HG03097 (cell line): ENCODE data around the gene RPL28.

ENCODE experiments used
- ATAC-seq: cut with Tn5 transposase; IDR thresholded peaks from one replicate; pipeline ENCODE4 v1.9.1; 2021; ENCODE audit not compliant: unreplicated experiment, low FRiP score

Gene RPL28

DNA sequence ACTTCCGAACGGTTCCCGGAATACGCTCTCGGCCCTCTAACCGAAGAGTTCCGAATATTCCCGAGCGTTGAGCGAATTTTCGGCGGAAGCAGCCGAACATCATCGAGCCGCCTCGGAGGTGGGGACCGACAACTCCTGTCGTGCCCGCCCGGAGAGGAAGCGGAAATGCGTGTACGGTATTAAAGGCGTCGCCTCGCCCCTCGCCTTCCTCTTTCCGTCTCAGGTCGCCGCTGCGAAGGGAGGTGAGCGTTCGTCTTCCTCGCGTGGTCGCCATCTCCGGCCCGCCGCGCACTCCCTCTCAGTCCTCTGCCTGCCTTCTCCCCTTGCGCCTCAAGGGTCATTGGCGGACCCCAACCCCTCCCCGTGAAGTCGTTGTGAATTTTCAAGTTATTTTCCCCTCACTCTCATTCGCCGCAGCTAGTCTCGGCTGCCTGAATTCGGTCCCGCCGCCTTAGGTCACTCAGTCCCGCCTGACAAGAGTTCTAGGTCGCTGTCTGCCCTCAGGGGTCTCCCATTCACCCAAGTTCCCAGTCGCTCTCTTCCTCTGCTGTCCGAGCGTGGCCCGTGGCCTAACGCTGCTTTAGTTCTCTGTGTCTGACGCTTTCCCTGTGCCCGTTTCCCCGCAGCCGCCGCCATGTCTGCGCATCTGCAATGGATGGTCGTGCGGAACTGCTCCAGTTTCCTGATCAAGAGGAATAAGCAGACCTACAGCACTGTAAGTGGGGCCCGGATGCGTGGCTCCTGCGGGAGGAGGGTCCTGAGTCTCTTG lies at the start of gene RPL28:
Gene RPL28, plus strand, starts transcription at position 209 of the 769 bp plus-strand sequence. Its CDS starts 426 bp downstream, at position 635.
- ATAC-seq = peak; percentile 78

DNA sequence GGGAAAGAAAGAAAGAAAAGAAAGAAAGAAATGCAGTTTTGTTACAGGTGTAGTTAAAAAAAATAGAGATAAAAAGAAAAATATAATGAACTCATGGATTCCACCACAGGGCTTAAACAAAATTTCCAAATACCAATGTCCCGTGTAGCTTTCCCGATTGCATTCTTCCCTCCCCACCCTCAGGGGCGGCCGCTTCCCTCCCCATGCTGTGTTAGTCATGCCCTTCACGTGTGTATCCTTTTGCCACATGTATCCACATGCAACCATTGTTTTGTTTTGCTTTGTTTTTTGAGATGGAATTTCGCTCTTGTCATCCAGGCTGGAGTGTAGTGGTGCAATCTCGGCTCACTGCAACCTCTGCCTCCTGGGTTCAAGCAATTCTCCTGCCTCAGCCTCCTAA lies 49.6 kb upstream of the RPL28 start:
- ATAC-seq = no peak

DNA sequence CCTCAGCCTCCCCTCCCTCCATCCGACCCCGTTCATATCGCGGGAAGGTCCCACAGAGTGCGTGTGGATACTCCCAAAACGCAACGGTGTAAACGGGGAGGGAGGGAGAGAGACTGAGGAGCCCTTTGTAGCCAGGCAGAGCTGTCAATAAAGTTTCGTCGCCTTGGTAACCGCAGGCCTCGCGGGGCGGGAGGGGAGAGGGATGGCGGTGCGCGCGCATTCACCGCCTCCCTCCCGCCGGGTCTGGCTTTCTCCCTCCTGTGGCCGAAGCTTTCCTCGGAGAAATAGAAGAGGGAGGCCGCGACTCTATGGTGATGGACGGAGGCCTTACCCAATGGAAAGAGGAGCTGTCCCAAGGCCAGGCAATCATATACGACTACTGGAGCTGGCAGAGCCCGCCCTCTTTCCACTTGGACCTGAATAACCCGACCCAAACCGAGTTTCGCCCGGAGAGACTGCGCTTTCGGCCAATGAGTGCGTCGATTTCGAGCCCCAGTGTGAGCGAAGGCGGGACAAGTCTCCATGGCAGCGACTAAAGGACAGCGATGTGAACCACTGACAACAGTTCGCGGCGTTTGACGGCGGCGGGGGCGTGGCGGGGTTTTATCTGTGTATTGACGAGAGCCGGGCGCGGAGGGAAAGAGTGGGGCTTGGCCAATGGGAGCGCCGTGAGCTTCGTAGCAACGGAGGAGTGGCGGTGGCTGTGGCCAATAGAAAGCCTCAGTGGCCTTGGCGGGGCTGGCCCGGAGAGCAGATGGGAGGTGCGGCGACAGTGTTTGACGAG lies 46.4 kb upstream of the RPL28 start, which contains the start of gene KMT5C:
Gene KMT5C, plus strand, starts transcription at position 772 of the 784 bp plus-strand sequence. CDS start 2,061 bp downstream, outside the sequence.
- ATAC-seq = peak; percentile 87

DNA sequence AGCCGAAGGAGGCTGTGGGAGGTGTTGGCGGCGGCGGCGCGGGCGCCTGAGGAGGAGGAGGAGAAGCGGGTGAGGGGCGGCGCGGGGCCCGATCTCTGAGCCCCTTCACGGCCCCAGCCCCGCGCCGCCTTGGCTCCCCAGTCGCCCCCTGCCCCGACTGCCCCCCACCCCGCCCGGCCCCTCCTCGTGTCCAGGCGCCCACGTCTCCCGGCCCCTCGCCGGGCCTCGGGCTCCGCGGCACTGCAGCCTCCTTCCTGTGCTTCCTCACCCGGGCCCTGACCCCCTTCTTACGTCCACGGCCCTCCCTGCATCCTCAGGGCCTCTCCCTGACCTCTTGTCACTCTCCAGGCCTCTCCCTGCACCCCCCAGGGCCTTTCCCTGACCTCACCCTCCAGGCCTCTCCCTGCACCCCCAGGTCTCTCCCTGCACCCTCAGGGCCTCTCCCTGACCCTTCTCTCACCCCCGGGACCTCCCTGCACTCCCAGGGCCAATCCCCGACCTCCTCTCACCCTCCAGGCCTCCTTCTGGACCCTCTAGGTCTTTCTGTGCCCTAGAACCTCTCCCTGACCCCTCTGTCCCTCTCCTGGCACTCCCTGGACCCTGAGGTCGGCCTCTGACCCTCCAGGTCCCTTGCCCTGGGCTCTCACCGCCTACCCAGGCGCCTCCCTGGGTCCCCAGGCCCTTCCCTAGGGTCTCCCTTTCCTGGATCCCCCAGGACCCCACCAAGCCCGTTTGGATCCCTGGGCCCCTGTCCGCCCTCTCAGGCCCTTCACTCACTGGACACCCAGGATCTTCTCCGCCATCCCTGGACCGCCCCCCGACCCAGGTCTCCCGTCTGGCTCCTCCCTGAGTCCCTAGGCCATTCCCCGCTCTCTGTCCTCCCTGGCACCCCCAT lies 45.6 kb upstream of the RPL28 start:
- ATAC-seq = no peak

DNA sequence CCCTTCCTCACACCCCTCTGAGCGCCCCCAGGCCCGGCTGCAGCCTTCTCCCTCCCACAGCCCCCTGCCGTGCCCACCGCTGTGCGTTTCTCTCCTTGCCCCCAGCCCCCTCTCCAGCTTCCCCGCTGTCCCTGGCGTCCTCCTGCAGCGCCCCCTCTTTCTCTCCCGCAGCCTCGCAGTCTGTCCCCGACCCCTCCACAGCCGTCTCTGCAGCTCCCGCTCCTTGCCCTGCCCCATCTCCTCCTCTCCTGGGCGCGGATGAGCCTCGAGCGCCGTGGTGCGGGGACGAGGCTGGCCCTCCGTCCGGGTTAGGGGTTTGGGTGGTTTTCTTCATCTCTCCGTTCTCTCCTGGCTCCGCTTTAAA lies 45.0 kb upstream of the RPL28 start:
- no peak for ATAC-seq

DNA sequence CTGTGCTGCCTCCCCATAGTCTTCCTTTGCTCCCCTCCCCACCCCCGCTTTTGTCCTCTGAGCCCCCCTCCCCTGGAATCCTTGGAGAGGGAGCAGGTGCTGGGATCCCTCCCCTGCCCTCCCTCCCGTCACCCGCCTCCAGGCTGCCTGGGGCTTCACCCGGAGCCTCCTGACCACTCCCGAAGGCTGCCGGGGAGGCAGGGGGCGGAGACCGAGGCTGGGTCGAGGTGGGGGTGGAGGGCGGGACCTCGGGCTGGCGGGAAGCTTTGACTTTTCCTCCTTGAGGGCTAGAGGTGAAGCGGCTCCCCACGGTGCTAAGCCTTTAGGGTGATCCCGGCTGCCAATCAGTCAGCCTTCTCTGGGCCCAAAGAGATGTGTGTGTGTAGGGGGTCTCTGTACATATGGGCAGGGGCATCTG lies 44.6 kb upstream of the RPL28 start:
- no peak for ATAC-seq

DNA sequence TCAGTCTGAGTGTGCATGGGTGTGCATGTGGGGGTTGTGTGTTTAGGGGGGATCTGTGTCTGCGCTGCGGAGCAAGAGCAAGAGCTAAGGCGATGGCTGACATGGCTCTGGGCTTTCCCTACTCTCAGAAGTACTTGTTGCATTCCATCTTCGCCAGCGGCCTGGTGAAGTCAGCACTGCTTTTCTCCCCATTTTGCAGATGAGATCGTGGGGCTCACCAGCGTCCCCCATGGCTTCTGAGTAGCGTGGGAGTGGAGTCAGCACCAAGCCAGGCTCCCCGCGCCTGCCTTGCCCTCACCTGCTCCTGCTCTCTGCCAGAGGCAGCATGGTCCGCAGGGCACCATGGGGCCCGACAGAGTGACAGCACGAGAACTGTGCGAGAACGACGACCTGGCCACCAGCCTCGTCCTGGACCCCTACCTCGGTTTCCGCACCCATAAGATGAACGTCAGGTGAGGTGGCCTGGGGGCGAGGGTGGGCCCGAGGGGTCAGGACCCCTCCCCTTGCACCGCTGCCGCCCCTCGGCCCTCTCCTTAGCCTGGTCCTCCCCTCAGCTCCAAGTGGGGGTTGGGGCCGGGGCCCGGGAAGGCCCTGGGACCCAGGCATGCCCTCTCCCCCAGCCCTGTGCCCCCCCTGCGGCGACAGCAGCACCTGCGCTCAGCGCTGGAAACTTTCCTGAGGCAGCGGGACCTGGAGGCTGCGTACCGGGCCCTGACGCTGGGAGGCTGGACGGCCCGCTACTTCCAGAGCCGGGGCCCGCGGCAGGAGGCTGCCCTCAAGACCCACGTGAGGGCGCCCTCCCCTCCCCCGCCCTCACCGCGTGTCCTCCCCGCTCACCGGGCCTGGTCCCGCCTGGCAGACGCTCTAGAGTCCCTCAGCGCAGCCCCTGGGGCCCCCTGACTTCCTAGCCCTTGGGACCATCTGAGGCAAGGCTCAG lies 43.9 kb upstream of the RPL28 start:
- ATAC-seq = no peak

DNA sequence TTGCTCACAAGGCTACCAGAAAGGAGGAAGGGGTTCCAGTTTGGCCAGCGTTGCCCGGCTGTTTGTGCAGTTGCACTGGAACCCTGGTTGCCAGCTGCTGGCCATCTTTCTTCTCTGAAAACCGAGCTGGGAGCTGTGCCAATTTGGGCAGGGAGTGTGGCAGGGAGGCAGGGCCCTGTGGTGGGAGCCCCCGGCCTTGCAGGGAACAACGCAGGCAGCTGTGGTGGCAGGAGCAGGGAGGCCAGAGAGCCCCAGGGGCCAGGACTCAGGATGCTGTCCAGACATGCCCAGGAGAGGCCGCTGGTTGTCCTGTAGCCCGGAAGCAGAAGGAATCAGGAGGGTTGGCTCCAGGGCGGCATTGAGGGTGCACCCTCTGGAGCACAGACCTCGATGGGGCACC lies 41.3 kb upstream of the RPL28 start:
- ATAC-seq = no peak

DNA sequence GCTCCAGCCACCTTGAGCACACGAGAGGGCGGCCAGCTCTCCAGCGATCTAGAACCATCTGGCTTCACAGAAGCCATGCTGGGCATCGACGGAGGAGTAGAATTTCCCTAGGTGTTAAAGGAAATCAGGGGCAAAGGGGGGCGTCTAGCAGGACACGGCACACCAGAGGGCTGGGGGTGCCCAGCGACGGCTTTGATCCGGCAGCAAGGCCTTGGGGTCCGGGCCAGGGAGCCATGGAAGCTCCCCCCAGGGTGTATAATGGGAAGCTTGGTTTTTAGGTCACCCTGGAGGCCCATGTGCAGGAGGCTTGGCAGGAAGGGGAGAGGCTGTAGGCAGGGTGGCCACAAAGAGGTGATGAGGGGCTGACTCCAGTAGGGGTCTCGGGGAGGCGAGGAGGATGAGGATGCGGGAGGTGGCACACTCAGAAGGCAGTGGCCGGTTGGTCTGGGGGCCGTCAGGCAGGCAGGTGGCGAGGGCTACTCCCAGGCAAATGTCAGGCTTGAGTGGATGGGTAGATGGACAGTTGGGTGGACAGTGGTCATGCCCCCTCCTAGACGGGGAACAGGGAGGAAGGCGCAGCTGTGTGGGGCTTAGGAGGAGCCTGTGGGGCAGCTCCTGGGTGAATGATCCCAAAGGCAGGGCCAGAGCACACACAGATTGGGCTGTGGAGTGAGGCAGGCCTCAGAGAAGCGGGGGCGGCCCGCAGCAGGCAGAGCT lies 40.5 kb upstream of the RPL28 start:
- no peak for ATAC-seq

DNA sequence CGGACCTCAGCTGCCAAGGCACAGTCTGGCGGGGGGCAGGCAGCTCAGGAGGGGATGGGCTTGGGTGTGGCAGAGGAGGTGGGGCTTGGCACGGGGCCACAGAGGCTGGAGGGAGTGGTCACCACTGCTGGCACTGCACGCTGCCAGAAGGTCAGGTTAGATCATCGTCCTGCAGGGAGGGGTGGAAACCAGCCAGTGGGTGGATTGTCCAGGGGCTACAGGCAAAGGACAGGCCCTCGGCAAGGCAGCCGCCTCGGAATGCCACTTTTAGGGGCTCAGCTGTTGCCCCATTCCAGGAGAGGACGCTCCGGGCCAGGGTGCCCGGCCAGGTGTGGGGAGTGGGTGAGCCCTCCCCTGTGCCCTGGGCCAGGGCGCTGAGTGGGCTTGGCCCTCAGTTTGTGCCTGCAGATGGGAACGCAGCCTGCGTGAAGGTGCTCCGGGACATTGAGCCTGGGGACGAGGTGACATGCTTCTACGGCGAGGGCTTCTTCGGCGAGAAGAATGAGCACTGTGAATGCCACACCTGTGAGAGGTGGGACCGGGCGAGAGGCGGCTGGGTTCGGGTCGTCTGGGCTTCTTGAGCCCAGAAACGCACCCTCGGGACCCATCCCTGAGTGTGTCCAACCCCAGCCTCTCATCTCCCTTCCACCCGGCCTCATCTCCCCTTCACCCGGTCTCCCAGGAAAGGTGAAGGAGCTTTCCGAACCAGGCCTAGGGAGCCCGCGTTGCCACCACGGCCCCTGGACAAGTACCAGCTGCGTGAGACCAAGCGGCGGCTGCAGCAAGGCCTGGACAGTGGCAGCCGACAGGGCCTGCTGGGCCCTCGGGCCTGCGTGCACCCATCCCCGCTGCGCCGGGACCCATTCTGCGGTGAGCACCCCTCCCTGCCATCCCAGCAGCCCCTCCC lies 39.7 kb upstream of the RPL28 start:
- ATAC-seq = no peak

DNA sequence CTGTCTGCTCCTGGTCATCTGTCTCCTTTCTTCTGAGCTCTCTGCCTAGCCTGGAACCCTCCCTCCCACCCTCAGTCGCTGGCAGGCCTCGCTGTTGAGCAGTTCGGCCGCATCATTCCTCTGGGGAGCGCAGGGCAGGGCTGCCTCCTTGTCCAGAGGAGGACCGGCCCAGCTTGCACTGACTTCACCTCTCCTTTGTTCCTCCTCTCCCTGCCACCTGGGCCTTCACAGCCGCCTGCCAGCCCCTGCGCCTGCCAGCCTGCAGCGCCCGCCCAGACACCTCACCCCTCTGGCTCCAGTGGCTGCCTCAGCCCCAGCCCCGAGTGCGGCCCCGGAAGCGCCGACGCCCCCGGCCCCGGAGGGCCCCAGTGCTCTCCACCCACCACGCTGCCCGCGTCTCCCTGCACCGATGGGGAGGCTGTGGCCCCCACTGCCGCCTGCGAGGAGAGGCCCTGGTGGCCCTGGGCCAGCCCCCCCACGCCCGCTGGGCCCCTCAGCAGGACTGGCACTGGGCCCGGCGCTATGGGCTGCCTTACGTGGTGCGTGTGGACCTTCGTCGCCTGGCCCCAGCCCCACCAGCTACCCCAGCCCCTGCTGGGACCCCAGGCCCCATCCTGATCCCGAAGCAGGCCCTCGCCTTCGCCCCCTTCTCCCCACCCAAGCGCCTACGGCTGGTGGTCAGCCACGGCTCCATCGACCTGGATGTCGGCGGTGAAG lies 38.8 kb upstream of the RPL28 start:
- ATAC-seq = no peak

DNA sequence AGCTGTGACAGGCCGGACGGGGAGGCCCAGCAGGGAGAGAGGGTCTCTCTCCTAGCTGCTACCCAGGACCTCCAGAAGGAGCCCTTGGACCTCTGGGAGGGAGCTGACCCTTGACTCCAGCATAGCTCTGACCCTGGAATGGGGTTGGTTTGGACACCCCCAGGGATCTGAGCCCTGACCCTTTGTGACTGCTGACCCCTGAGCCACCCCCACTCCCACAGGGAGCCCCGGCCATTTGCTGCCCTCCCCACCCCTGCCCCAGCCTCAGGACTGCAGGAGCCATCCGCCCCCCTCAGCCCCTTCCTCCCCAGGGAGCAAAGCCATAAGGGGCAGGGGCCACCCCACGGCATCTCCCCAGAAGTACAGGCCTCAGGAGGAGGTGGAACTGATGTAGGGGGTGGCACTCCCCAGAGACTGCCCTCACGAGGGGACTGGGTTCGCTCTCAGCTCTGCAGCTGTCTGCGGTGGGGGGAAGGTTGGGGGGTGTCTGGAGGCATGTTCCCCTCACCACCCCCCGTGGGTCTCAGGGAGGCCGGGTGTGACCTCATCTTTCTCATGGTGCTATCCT lies 38.2 kb upstream of the RPL28 start:
- no peak for ATAC-seq

DNA sequence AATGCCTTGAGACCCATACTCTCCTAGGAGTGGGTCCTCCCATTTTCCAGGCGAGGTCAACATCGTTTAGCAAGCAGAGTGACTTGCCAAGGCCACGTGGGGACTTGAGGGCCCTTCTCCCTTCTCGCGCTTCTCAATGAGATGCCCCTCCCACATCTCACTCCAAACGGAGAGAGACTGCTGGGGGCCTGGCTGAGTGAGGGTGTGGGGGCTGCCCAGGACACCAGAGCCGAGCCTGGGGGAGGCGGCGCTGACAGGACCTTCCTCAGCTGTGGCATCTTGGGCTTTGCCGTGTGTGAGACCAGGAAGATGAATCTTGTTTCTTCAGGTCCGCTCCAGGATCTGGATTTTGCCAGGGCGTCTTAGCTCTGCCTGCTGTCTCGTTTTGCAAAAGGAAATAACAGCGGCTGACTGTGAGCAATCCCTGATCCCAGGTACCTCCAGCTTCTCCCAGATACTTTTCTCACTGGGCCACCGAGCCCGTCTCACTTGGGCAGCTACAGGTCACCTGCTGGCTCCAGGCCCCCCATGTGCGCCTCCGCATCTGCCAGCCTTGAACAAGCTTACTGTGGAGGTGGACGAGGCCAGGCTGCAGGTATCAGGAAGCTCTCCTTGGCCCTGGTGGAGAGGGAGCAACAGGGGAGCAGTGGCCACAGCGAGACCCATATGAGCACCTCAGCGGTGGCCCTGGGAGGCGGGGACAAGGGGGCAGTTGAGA lies 37.3 kb upstream of the RPL28 start:
- no peak for ATAC-seq

DNA sequence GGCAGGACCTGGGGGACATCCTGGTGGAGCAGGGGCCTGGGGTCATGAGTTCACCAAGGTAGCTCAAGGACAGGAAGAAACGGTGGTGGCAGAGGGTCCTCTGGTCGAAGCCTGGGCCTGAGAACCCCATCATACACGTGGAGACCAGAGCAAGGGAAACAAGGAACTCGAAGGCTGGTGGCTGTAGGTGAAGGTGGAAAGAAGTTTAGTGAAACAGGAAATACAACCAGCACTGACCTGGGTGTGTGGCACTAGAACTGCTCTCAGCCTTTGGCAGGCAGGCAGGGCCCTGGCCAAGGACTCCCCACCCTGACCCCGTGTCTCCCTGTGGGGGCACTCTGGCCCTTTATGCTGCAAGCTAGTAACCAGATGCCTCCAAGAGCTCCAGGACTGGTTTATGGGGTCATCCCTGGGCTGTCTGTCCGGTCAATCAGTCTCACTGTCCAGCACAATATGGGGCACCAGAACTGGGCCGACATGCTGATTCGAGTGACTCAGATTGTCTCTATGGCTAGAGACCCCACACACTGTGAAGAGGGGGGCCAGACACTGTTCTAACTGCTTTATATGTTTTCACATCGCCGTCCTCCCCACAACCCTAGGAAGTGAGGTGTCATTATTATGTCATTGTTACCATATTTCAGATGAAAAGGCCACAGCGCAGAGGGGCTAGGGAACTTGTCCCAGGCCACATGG lies 35.0 kb upstream of the RPL28 start:
- no peak for ATAC-seq

DNA sequence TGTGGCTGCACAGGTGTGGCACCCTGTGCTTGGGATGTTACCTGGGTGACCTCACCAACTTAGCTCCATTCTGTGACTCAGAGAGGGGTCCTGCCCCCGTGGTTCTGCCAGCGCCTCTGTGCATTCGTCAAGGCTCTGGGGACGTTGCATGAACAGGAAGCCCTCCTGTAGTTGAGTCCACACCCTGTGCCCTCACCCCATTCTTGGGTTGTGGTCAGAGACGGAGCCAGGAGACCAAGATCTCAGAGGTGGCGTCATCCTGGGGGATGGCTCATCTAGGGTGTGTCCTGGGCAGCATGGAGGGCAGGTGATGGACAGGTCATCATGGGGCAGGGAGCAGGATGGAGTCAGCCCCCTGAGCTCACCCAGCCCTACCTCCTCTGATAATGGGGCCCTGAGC lies 33.7 kb upstream of the RPL28 start:
- ATAC-seq = no peak

DNA sequence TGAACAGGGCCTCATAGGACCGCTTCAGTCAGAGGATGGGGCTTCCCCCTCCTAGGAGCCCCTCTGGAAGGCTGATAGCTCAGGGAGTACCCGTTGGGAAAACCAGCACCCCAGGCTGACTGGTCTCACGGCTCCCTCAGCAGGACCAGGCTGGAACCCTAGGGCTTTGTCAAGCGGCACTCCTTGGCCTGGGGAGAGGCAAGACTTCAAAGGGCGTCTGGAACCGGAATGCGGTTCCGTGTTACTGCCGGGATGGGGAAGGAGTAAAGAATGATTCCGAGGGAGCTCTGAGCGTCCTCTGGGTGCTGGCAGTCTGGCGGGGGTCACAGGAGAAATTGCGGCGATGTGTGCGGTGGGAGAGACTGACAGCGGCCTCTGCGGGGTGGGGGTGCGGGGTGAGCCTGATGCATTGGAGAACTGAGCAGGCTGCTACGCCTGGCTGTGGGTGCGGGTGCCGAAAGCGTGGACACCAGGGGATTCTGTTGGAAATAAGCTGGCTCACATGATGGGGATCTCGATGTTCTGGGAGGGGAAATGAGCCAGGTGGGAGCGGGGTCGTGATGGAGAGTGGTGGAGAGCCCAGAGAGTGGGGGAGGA lies 33.1 kb upstream of the RPL28 start:
- no peak for ATAC-seq
